Lower leg skin (tissue), 3 donors: ENCODE measurements around the gene ARFRP1.

Experiments
- POLR2A ChIP-seq, 2 donors: fragments of 450-650 bp; IDR thresholded peaks; one replicate each; pipeline ENCODE4 v1.6.1; 2016 to 2017; ENCODE audit warnings: antibody characterized with exemption in 2 of 2, mild to moderate bottlenecking in 1 of 2, moderate library complexity in 1 of 2
- TF ChIP-seq, protein P1 (sequence below), 3 donors: fragments of 450-650 bp; IDR thresholded peaks; one replicate each; pipeline ENCODE4 v1.5.1; 2016; ENCODE audit warnings: antibody characterized with exemption in 3 of 3, mild to moderate bottlenecking in 3 of 3, moderate library complexity in 2 of 3

- TF ChIP-seq, protein P1, sequence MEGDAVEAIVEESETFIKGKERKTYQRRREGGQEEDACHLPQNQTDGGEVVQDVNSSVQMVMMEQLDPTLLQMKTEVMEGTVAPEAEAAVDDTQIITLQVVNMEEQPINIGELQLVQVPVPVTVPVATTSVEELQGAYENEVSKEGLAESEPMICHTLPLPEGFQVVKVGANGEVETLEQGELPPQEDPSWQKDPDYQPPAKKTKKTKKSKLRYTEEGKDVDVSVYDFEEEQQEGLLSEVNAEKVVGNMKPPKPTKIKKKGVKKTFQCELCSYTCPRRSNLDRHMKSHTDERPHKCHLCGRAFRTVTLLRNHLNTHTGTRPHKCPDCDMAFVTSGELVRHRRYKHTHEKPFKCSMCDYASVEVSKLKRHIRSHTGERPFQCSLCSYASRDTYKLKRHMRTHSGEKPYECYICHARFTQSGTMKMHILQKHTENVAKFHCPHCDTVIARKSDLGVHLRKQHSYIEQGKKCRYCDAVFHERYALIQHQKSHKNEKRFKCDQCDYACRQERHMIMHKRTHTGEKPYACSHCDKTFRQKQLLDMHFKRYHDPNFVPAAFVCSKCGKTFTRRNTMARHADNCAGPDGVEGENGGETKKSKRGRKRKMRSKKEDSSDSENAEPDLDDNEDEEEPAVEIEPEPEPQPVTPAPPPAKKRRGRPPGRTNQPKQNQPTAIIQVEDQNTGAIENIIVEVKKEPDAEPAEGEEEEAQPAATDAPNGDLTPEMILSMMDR (IDR thresholded peaks at IDR 0.05): no peak
- TF ChIP-seq POLR2A (IDR thresholded peaks at IDR 0.05): no peak
Measured at GRCh38 chr20:63660622-63661021, 47.2 kb downstream of the ARFRP1 start.
